Lung (tissue), 12 donors: ENCODE results near the gene SAMD8. TPM values are rescaled to one million over a fixed set of nuclear protein-coding genes. Genes with fewer than 3 reads are reported as not detected.

Experiments used
- ATAC-seq: fragments of 200-7000 bp; cut with Tn5 transposase; one replicate; pipeline ENCODE4 v1.9.1; 2020; ENCODE audit warnings: moderate number of reproducible peaks; ENCODE audit not compliant: insufficient read depth, low FRiP score
- DNase-seq, 3 donors: peaks; one replicate each; pipeline ENCODE4 v3.0.0-alpha.2; 2013 to 2017
- H3K27ac ChIP-seq, 2 donors: one replicate each; pipeline ENCODE4 v1.5.1; 2013; ENCODE audit warnings: mild to moderate bottlenecking in 2 of 2, moderate library complexity in 2 of 2, control low read depth in 1 of 2, inconsistent platforms in 1 of 2, low read depth in 1 of 2, low read length in 1 of 2
- H3K27me3 ChIP-seq, 3 donors: one replicate each; pipeline ENCODE4 v1.5.1; 2013; ENCODE audit warnings: low read length in 2 of 3; ENCODE audit not compliant: control insufficient read depth in 3 of 3, insufficient read depth in 3 of 3
- H3K36me3 ChIP-seq, 4 donors: one replicate each; pipeline ENCODE4 v1.5.1; 2013; ENCODE audit warnings: low read length in 4 of 4, mild to moderate bottlenecking in 1 of 4, moderate library complexity in 1 of 4; ENCODE audit not compliant: control insufficient read depth in 4 of 4, insufficient read depth in 4 of 4
- H3K4me1 ChIP-seq, 5 donors: one replicate each; pipeline ENCODE4 v1.5.1; 2013; ENCODE audit warnings: low read length in 5 of 5, mild to moderate bottlenecking in 2 of 5, moderate library complexity in 1 of 5; ENCODE audit not compliant: control insufficient read depth in 5 of 5, insufficient read depth in 5 of 5
- H3K4me3 ChIP-seq: one replicate; pipeline ENCODE4 v1.5.1; 2013; ENCODE audit warnings: mild to moderate bottlenecking, control low read depth, moderate library complexity
- H3K9ac ChIP-seq, 2 donors: one replicate each; pipeline ENCODE4 v1.5.1; 2013; ENCODE audit warnings: low read length in 2 of 2, control low read depth in 1 of 2; ENCODE audit not compliant: insufficient read depth in 1 of 2
- H3K9me3 ChIP-seq, 4 donors: one replicate each; pipeline ENCODE4 v1.5.1; 2013; ENCODE audit warnings: low read length in 3 of 4, mild to moderate bottlenecking in 1 of 4, moderate library complexity in 1 of 4; ENCODE audit not compliant: control insufficient read depth in 4 of 4, insufficient read depth in 3 of 4
- WGBS, 2 donors: extraction: QIAGEN DNeasy Blood & Tissue Kit; methylation state at CpG; one replicate each; pipeline ENCODE4 v1.1.7; 2013; 5-methylcytosine and 5-hydroxymethylcytosine counted together
- polyA plus RNA-seq, 2 donors: library from polyadenylated mRNA; stranded (reverse); fragments of 200-250 nt; gene quantifications; one replicate each; pipeline ENCODE4 v1.2.1, GENCODE V29; 2013
- total RNA-seq, 2 donors: library from RNA; depleted of rRNA in 1 of 2; stranded (reverse); fragments of >200 nt in 1 of 2; gene quantifications; one replicate each; pipeline ENCODE4 v1.2.1, GENCODE V29; 2014 to 2021
- TF ChIP-seq, protein P1 (sequence below): IDR thresholded peaks from 2 replicates; pipeline ENCODE4 v1.5.1; 2012; ENCODE audit warnings: mild to moderate bottlenecking; ENCODE audit errors: control extremely low read depth, extremely low read depth
- donor health status: control.
- donor health status: control.
- donor health status: Bipolar disorder and iron deficiency.
- donor health status: healthy.
- donor health status: DM: yes; HTN: yes; CAD: no.

The SAMD8 gene
- total and polyA plus RNA-seq, 4 donors, result 5.5 to 29.0 (median 11.3) TPM

DNA sequence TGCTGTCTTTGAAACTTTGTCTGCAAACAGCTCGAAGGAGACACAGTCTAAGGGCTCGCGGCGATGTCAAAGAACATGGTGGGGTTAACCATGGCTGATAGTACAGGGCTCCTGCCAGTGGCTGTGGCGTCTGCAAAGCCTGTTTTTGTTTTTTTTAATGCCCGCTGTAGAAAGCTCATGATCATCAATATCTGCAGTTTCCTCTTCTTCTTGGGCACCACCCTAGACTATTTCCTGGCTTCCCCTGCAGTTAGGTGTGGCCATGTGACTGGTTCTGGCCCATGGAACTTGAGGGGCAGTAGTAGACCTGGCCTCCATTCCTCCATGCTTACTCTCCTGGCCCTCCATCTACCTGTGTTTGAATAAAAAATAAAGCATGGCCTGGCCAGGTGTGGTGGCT is 21.8 kb upstream of the SAMD8 start:
- 85 to 92% methylated on average over 6 of the region's 6 CpGs for WGBS, 2 donors
- Histone ChIP-seq H3K4me3 (no peak overlapping the region), H3K9ac (no peak overlapping the region), H3K9me3 (no peaks in the 10 kb centered on the region), H3K36me3 (no peaks in the 10 kb centered on the region), H3K27ac (no peak overlapping the region), H3K27me3 (no peaks in the 10 kb centered on the region), H3K4me1 (peaks cover 0 to 10% (median 5%) of the 10 kb centered on the region in 5 donors)
- TF ChIP-seq, protein P1, sequence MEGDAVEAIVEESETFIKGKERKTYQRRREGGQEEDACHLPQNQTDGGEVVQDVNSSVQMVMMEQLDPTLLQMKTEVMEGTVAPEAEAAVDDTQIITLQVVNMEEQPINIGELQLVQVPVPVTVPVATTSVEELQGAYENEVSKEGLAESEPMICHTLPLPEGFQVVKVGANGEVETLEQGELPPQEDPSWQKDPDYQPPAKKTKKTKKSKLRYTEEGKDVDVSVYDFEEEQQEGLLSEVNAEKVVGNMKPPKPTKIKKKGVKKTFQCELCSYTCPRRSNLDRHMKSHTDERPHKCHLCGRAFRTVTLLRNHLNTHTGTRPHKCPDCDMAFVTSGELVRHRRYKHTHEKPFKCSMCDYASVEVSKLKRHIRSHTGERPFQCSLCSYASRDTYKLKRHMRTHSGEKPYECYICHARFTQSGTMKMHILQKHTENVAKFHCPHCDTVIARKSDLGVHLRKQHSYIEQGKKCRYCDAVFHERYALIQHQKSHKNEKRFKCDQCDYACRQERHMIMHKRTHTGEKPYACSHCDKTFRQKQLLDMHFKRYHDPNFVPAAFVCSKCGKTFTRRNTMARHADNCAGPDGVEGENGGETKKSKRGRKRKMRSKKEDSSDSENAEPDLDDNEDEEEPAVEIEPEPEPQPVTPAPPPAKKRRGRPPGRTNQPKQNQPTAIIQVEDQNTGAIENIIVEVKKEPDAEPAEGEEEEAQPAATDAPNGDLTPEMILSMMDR, result no peak
- ATAC-seq, result no peak
- DNase-seq, result no peak

- TF ChIP-seq, protein P1, result no peak
- no peaks in the 10 kb centered on the region for H3K9me3 ChIP-seq
- ATAC-seq (no peak), DNase-seq (peak in 2 of 3 donors; percentile 68 to 74)
- peaks cover 0 to 3% (median 0%) of the 10 kb centered on the region in 5 donors for H3K4me1 ChIP-seq
- H3K27me3 ChIP-seq, result no peaks in the 10 kb centered on the region
- H3K36me3 ChIP-seq, result no peaks in the 10 kb centered on the region
- no peak overlapping the region for H3K4me3 ChIP-seq
- H3K27ac ChIP-seq, result no peak overlapping the region
- WGBS, 2 donors, result 87 to 92% methylated on average over 3 of the region's 3 CpGs
- H3K9ac ChIP-seq, result no peak overlapping the region
Observed at GRCh38 chr10:75091146-75091545, 20.3 kb upstream of the SAMD8 start.

- 84 to 88% methylated on average over 10 of the region's 10 CpGs for WGBS, 2 donors
- DNase-seq (no peak), ATAC-seq (no peak)
- no peak overlapping the region for H3K27ac ChIP-seq
- H3K9ac ChIP-seq, result no peak overlapping the region
- H3K4me1 ChIP-seq, result peaks cover 0 to 3% (median 0%) of the 10 kb centered on the region in 5 donors
- no peaks in the 10 kb centered on the region for H3K9me3 ChIP-seq
- H3K27me3 ChIP-seq, result no peaks in the 10 kb centered on the region
- TF ChIP-seq, protein P1, result no peak
- no peak overlapping the region for H3K4me3 ChIP-seq
- H3K36me3 ChIP-seq, result no peaks in the 10 kb centered on the region
Observed at GRCh38 chr10:75094465-75094864, 17.0 kb upstream of the SAMD8 start.

- 88 to 93% methylated on average over 14 of the region's 14 CpGs for WGBS, 2 donors
- H3K27me3 ChIP-seq, result no peaks in the 10 kb centered on the region
- H3K4me1 ChIP-seq, result peaks cover 0 to 10% (median 3%) of the 10 kb centered on the region in 5 donors
- H3K27ac ChIP-seq, result no peak overlapping the region
- no peak overlapping the region for H3K9ac ChIP-seq
- H3K4me3 ChIP-seq, result no peak overlapping the region
- ATAC-seq (no peak), DNase-seq (no peak)
- TF ChIP-seq, protein P1, result no peak
- H3K36me3 ChIP-seq, result no peaks in the 10 kb centered on the region
- H3K9me3 ChIP-seq, result no peaks in the 10 kb centered on the region
Observed at GRCh38 chr10:75095631-75096030, 15.8 kb upstream of the SAMD8 start.
